22Rv1 (cell line): ENCODE measurements around the gene SLC1A3.
"Not testable (repeated sequence)": the region's sequence is repeated elsewhere in the genome, so short reads cannot be mapped to it uniquely, and the experiment has no call there.

ENCODE experiments used
- H3K27ac ChIP-seq: fragments of 450-650 bp; 2 replicates; pipeline ENCODE4 v1.5.1; 2017
- ZFX ChIP-seq: fragments of 450-650 bp; IDR thresholded peaks from 2 replicates; pipeline ENCODE4 v1.6.1; 2017; ENCODE audit warnings: antibody characterized with exemption, borderline replicate concordance
- TF ChIP-seq, protein P1 (sequence below): fragments of 450-650 bp; IDR thresholded peaks from 2 replicates; pipeline ENCODE4 v1.5.1; 2017; ENCODE audit warnings: mild to moderate bottlenecking

SLC1A3 gene

DNA sequence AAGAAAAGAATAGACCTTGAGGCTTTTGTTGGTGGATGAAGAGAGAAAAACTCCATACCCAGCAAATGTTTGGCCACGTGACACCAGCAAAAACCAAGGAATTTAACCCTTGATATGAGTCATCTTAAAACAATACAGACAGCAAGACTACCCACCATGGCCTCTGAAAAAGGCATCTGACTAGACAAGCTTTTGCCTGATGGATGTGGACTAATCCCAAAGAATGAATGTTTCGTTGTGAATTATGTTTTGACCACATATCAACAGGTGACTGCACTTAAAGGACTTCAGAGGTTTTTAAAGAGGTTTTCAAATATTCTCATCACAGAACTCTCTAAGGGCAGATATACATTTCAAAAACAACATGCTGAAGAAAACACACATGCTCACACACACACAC lies 33.0 kb upstream of the SLC1A3 start:
- TF ChIP-seq, protein P1, sequence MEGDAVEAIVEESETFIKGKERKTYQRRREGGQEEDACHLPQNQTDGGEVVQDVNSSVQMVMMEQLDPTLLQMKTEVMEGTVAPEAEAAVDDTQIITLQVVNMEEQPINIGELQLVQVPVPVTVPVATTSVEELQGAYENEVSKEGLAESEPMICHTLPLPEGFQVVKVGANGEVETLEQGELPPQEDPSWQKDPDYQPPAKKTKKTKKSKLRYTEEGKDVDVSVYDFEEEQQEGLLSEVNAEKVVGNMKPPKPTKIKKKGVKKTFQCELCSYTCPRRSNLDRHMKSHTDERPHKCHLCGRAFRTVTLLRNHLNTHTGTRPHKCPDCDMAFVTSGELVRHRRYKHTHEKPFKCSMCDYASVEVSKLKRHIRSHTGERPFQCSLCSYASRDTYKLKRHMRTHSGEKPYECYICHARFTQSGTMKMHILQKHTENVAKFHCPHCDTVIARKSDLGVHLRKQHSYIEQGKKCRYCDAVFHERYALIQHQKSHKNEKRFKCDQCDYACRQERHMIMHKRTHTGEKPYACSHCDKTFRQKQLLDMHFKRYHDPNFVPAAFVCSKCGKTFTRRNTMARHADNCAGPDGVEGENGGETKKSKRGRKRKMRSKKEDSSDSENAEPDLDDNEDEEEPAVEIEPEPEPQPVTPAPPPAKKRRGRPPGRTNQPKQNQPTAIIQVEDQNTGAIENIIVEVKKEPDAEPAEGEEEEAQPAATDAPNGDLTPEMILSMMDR, result no peak
- no peak overlapping the region for H3K27ac ChIP-seq

DNA sequence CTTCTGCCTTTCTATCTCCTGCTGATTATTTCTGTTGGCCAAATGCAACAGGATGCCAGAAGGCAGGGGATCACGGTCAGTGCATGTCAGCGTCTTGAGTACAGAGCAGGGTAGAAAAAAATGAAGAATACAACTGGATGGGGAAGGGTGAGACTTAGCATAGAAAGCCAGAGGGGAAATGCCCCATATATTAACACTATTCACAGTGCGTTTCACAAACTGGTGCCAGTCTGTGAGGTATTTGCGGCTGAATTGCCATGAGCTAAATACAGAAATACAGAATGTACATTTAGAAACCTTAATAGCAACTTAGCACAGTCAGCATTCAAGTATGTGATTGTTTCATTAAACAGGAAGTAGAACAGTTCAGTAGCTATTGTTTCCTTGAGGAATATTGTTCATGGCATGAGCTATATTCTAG lies 31.0 kb upstream of the SLC1A3 start:
- TF ChIP-seq ZFX, result no peak
- no peak overlapping the region for H3K27ac ChIP-seq

DNA sequence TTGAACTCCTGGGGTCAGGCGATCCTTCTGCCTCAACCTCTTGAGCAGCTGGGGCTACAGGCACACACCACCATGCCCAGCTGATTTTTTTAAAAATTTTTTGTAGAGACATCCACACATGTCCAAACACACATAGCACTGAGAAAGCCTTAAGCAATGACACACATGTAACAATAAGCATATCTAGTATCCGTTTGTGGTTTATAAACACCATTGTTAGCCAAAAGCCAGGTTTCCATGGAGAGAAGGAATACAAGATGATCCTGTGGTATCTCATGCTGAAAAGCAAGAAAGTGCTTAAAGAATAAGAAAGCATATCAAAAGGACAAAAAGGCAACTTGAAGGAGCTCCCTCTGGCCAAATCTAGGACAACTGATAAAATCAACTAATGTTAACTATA lies 29.7 kb upstream of the SLC1A3 start:
- H3K27ac ChIP-seq, result no peak overlapping the region
- TF ChIP-seq, protein P1, result no peak
- TF ChIP-seq ZFX, result no peak

DNA sequence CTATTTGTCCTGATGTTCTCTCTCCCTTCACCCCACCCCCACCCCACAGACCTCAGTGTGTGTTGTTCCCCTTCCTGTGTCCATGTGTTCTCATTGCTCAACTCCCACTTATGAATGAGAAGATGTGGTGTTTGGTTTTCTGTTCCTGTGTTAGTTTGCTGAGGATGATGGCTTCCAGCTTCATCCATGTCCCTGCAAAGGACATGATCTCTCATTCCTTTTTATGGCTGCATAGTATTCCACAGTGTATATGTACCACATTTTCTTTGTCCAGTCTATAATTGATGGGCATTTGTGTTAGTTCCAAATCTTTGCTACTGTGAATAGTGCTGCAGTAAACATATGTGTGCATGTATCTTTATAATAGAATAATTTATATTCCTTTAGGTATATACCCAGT lies 26.5 kb upstream of the SLC1A3 start:
- H3K27ac ChIP-seq, result not testable (repeated sequence)

DNA sequence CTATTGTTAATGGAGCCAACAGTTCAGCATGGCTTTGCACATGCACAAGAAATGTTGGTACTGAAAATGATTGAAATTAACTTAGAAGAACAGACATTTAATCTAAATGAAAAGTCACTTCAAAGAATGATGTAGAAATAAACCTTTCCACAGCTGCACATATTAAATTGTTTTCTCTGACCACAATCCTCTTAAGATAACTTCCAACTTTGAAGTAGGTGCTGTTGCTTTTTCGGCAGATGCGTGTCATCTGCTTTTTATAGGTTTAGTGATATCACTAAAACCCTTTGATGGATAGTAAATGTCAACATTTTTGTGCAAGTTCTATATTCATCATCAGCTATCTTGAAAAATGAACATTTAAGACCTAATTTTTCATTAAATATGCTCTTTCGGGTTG lies 25.3 kb upstream of the SLC1A3 start:
- TF ChIP-seq, protein P1, result no peak
- TF ChIP-seq ZFX, result no peak
- H3K27ac ChIP-seq, result no peak overlapping the region

DNA sequence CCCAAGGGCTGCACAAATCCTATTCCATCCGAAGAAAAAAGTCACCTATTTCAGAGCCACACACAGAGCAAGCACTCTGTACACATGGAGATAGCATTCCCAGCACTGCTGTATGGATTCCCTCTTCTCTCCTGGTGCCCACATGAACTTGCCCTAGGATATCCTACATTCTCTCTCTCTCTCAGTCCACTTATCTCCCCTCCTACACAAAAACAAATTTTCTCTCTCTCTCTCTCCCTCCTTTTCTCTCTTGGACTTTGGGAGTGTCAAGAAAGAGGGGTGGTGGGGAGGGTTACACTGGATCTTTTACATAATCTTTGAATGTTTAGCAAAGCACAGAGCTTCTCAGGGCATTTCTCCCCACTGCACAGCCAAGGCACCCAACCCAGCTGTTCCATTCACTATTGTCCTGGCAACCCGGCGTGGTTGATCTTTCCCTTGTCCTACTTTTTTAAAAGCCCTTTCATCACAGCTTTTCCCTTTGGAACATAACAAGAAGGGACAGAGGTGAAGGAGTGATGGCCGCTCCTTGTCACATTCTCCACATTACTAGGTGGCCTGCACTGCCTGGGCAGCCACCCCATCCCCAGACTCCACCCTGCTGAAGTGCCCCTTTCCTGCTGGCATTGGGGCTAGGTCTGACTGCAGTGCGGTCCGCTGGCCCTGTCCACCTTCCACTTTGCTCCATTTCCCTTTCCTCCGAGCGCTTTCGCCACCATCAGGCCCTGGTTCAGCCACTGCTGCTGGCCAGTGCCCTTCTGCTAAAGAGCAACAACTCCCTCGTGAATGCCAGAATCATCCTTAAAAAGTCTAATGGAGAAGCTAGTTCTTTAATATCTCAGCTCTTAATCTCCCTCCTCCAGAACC lies 22.2 kb upstream of the SLC1A3 start:
- no peak for TF ChIP-seq ZFX
- TF ChIP-seq, protein P1, result no peak
- H3K27ac ChIP-seq, result no peak overlapping the region

DNA sequence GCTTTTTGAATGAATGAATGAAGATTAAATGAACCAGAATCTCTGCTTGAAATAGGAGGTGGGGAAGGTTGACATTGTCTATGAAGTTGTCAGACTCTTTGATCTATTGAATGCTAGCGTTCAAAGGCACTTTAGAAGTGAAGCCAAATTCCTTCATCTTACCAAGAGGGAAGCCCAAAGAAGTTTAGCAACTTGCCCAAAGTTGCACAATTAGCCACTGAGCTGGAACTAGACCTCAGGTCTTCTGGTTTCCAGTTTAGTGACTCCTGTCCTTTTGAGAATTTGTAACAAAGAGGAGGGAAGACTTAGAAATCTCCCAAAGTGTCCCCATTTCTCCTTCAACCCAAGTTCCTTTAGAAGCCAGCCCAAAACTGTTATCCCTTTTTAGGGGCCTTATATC lies 20.7 kb upstream of the SLC1A3 start:
- H3K27ac ChIP-seq, result no peak overlapping the region
- TF ChIP-seq ZFX, result no peak
- TF ChIP-seq, protein P1, result no peak

DNA sequence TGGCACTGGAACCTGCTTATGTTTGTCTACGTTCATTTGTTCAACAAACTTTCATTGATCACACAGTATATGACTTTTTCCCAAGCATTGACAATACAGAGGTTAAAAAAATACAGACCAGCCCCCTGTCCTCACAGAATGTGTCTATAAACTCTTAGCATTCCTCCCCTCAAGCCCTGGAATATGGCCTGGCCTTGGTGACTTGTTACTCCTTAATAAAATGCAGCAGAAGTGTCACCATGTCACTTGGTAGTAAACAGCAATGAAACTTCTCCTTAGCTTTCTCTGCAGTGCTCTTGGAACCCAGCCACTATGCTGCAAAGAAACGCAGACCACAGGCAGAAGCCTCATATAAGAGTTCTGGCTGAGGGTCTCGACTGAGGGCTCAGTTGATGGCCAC lies 19.1 kb upstream of the SLC1A3 start:
- no peak overlapping the region for H3K27ac ChIP-seq
- TF ChIP-seq ZFX, result no peak
- TF ChIP-seq, protein P1, result no peak

DNA sequence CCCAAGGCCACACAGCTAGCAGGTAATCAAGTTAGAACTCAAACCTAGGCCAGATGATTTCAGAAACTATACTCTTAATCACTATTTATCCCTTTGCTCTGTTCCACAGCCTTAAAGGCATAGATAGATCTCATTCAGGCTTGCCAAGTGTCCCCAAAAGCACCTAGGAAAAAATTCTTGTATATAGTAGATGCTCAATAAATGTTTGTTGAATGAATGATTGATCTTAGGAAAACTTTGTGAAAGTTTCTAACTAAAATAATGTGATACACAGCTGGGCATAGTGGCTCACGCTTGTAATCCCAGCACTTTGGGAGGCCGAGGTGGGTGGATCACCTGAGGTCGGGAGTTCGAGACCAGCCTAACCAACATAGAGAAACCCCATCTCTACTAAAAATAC lies 16.7 kb upstream of the SLC1A3 start:
- not testable (repeated sequence) for H3K27ac ChIP-seq
